DND-41 (cell line): ENCODE measurements around the gene ADRM1.

Experiments used
- EZH2 ChIP-seq: IDR thresholded peaks from 3 replicates; pipeline ENCODE4 v1.6.1; 2012; ENCODE audit warnings: borderline replicate concordance, low read depth, mild to moderate bottlenecking, moderate library complexity, low read length, inconsistent platforms; ENCODE audit not compliant: severe bottlenecking
- TF ChIP-seq, protein P1 (sequence below): IDR thresholded peaks from 2 replicates; pipeline ENCODE4 v1.5.1; 2012; ENCODE audit warnings: borderline replicate concordance, low read length, moderate library complexity, mild to moderate bottlenecking; ENCODE audit not compliant: poor library complexity, severe bottlenecking; ENCODE audit errors: extremely low read depth

DNA sequence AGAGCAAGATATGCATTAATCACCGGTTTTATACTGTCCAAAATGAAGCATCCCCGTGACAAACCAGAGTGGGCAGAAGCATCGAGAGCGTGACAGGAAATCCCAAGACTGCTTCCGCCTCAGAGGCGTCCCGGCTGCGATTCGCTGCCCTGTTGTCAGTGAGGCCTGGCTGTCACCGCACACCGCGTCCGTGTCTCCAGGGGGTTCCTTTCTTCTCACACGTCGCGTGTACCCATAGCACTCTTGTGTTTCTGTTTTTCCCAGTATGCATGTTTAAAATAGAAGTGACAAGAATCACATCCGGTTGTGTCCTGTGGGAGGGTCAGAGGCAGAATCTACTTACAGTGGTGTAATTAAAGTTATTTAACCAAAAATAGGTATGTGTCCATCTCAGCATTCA lies 8.3 kb upstream of the ADRM1 start:
- TF ChIP-seq, protein P1, sequence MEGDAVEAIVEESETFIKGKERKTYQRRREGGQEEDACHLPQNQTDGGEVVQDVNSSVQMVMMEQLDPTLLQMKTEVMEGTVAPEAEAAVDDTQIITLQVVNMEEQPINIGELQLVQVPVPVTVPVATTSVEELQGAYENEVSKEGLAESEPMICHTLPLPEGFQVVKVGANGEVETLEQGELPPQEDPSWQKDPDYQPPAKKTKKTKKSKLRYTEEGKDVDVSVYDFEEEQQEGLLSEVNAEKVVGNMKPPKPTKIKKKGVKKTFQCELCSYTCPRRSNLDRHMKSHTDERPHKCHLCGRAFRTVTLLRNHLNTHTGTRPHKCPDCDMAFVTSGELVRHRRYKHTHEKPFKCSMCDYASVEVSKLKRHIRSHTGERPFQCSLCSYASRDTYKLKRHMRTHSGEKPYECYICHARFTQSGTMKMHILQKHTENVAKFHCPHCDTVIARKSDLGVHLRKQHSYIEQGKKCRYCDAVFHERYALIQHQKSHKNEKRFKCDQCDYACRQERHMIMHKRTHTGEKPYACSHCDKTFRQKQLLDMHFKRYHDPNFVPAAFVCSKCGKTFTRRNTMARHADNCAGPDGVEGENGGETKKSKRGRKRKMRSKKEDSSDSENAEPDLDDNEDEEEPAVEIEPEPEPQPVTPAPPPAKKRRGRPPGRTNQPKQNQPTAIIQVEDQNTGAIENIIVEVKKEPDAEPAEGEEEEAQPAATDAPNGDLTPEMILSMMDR = no peak
- TF ChIP-seq EZH2 = no peak
